Tibial artery (tissue), 4 donors: Measurements from ENCODE around the gene LPP.

ENCODE experiments used
- DNase-seq, 2 donors: peaks; one replicate each; pipeline ENCODE4 v3.0.0-alpha.2; 2019
- H3K27ac ChIP-seq, 2 donors: fragments of 200-600 bp; sonication (generic) in 1 of 2; 1 replicate in 1 of 2; 2 replicates in 1 of 2; pipeline ENCODE4 v1.5.1; 2018 to 2019; ENCODE audit warnings: mild to moderate bottlenecking in 1 of 2
- H3K27me3 ChIP-seq, 2 donors: fragments of 200-600 bp; sonication (generic) in 1 of 2; one replicate each; pipeline versions ENCODE4 v1.5.1 to v1.6.0; 2016 to 2019
- H3K36me3 ChIP-seq, 3 donors: fragments of 200-600 bp; sonication (generic) in 2 of 3; one replicate each; pipeline ENCODE4 v1.5.1; 2016 to 2019; ENCODE audit warnings: mild to moderate bottlenecking in 2 of 3
- H3K4me1 ChIP-seq, 4 donors: fragments of 200-600 bp; sonication (generic) in 2 of 4; 1 replicate in 3 of 4; 2 replicates in 1 of 4; pipeline ENCODE4 v1.5.1; 2016 to 2019
- H3K4me3 ChIP-seq, 2 donors: fragments of 200-600 bp; sonication (generic) in 1 of 2; 1 replicate in 1 of 2; 2 replicates in 1 of 2; pipeline ENCODE4 v1.5.1; 2018 to 2019; ENCODE audit warnings: mild to moderate bottlenecking in 2 of 2
- H3K9me3 ChIP-seq, 3 donors: fragments of 200-600 bp; sonication (generic) in 1 of 3; one replicate each; pipeline ENCODE4 v1.5.1; 2016 to 2019
- CTCF ChIP-seq, 2 experiments: fragments of 200-600 bp in 1 of 2; fragments of 450-650 bp in 1 of 2; IDR thresholded peaks; one replicate each; pipeline ENCODE4 v1.5.1; 2017 to 2019; ENCODE audit warnings: antibody characterized with exemption in 2 of 2, mild to moderate bottlenecking in 1 of 2, moderate library complexity in 1 of 2
- intact Hi-C: fragments of 100-400 bp; cut with DNase I; formaldehyde crosslinking; loops from one replicate; pipeline ENCODE4 v1.15.0; 2023; ENCODE audit warnings: low total_unique reads

Gene LPP

GRCh38 chr3:188397766-188398705, 244.1 kb downstream of the LPP start:
- H3K27ac ChIP-seq = peak overlapping the region in 1 of 2 donors; percentile 44
- intact Hi-C loops = no loop called here
- peaks cover 0 to 99% (median 42%) of the 10 kb centered on the region in 4 donors for H3K4me1 ChIP-seq
- TF ChIP-seq CTCF (IDR thresholded peaks at IDR 0.05) = no peak
- no peaks in the 10 kb centered on the region for H3K36me3 ChIP-seq
- H3K4me3 ChIP-seq = peak overlapping the region in 1 of 2 donors; percentile 1
- no peaks in the 10 kb centered on the region for H3K27me3 ChIP-seq
- no peak for DNase-seq
- H3K9me3 ChIP-seq = no peaks in the 10 kb centered on the region

GRCh38 chr3:188400494-188401243, 246.7 kb downstream of the LPP start:
- Histone ChIP-seq H3K36me3 (no peaks in the 10 kb centered on the region), H3K4me3 (no peak overlapping the region), H3K27me3 (no peaks in the 10 kb centered on the region), H3K4me1 (peaks cover 0 to 99% (median 36%) of the 10 kb centered on the region in 4 donors), H3K27ac (peak overlapping the region; percentile 6 to 46), H3K9me3 (no peaks in the 10 kb centered on the region)
- no peak for DNase-seq
- intact Hi-C loops = no loop called here
- TF ChIP-seq CTCF (IDR thresholded peaks at IDR 0.05) = no peak

GRCh38 chr3:188401244-188401993, 247.5 kb downstream of the LPP start:
- intact Hi-C loops = no loop called here
- H3K36me3 ChIP-seq = peaks cover 4 to 6% (median 6%) of the 10 kb centered on the region in 3 donors
- no peaks in the 10 kb centered on the region for H3K9me3 ChIP-seq
- H3K27me3 ChIP-seq = no peaks in the 10 kb centered on the region
- H3K4me1 ChIP-seq = peaks cover 0 to 98% (median 34%) of the 10 kb centered on the region in 4 donors
- no peak overlapping the region for H3K4me3 ChIP-seq
- peak overlapping the region; percentile 6 to 46 for H3K27ac ChIP-seq
- DNase-seq = no peak
- TF ChIP-seq CTCF (IDR thresholded peaks at IDR 0.05) = no peak

GRCh38 chr3:188402229-188402628, 248.3 kb downstream of the LPP start:
- no peak for TF ChIP-seq CTCF (IDR thresholded peaks at IDR 0.05)
- no peak overlapping the region for H3K4me3 ChIP-seq
- H3K27ac ChIP-seq = no peak overlapping the region
- intact Hi-C loops = no loop called here
- peaks cover 0 to 92% (median 30%) of the 10 kb centered on the region in 4 donors for H3K4me1 ChIP-seq
- peaks cover 11 to 14% (median 13%) of the 10 kb centered on the region in 3 donors for H3K36me3 ChIP-seq
- no peak for DNase-seq
- H3K27me3 ChIP-seq = no peaks in the 10 kb centered on the region
- H3K9me3 ChIP-seq = no peaks in the 10 kb centered on the region

- TF ChIP-seq CTCF (IDR thresholded peaks at IDR 0.05) = no peak
- Histone ChIP-seq H3K36me3 (peaks cover 11 to 22% (median 21%) of the 10 kb centered on the region in 3 donors), H3K4me3 (no peak overlapping the region), H3K9me3 (no peaks in the 10 kb centered on the region), H3K4me1 (peaks cover 0 to 86% (median 22%) of the 10 kb centered on the region in 4 donors), H3K27ac (no peak overlapping the region), H3K27me3 (no peaks in the 10 kb centered on the region)
- intact Hi-C loops = no loop called here
- DNase-seq = no peak
Measured at GRCh38 chr3:188403404-188403803, 249.4 kb downstream of the LPP start.
